M059J (cell line): ENCODE results near the gene TUBB4B. TPM values are rescaled to one million over a fixed set of nuclear protein-coding genes. Genes with fewer than 3 reads are reported as not detected.

Experiments
- DNase-seq: peaks from one replicate; pipeline ENCODE4 v3.0.0-alpha.2; 2012; ENCODE audit warnings: low read depth
- total RNA-seq: library from RNA; depleted of rRNA; stranded (reverse); fragments of >200 nt; shearing (Covaris generic); gene quantifications from 2 replicates; pipeline ENCODE4 v1.2.3, GENCODE V29; 2014; rRNA removed

The TUBB4B gene
- total RNA-seq, 1 experiment from 2014 or later = 381 TPM

DNA sequence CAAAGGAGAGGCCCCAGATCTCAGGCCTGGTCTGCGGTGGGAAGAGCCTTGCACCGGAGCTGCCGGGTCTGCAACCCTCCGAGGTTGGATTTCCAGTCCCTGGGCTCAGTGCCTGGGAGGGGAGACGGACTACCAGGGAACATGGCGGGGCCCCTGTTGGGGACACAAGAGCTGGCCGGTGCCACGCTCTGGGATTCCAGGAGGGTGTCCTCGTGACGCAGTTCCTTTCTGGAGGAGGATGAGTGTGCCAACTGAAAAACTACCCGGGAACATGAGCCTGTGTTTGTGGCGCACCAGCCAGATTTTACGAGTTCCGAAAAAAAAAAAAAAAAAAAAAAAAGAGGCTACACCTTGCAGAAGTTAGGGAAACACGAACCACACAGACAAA, 52.0 kb downstream of the TUBB4B start:
- DNase-seq = no peak

Other genes starting within 250 kb of the TUBB4B start
- gene PAXX, start 248.9 kb upstream of the TUBB4B start, total RNA-seq = 53.1 and 59.0 TPM in 2 replicates
- 11.0 and 18.9 TPM in 2 replicates for gene CLIC3, start 244.7 kb upstream of the TUBB4B start, total RNA-seq
- 9.2 and 10.2 TPM in 2 replicates for gene ABCA2, start 213.1 kb upstream of the TUBB4B start, total RNA-seq
- gene FUT7, start 209.2 kb upstream of the TUBB4B start, total RNA-seq = not detected in 2 replicates
- 8.2 and 10.7 TPM in 2 replicates for gene NPDC1, start 195.1 kb upstream of the TUBB4B start, total RNA-seq
- not detected in 2 replicates for gene ENTPD2, start 187.2 kb upstream of the TUBB4B start, total RNA-seq
- gene SAPCD2, start 170.7 kb upstream of the TUBB4B start, total RNA-seq = 11.8 and 28.5 TPM in 2 replicates
- 6.7 and 12.9 TPM in 2 replicates for gene UAP1L1, start 163.8 kb upstream of the TUBB4B start, total RNA-seq
- gene MAN1B1, start 154.3 kb upstream of the TUBB4B start, total RNA-seq = 86.8 and 145 TPM in 2 replicates
- 26.8 and 30.0 TPM in 2 replicates for gene DPP7, start 126.6 kb upstream of the TUBB4B start, total RNA-seq
- gene GRIN1, start 102.1 kb upstream of the TUBB4B start, total RNA-seq = not detected in 2 replicates
- not detected in 2 replicates for gene LRRC26, start 71.2 kb upstream of the TUBB4B start, total RNA-seq
- gene TMEM210, start 69.2 kb upstream of the TUBB4B start, total RNA-seq = not detected in 2 replicates
- 8.6 and 17.6 TPM in 2 replicates for gene ANAPC2, start 52.7 kb upstream of the TUBB4B start, total RNA-seq
- gene SSNA1, start 52.6 kb upstream of the TUBB4B start, total RNA-seq = 99.7 and 110 TPM in 2 replicates
- 4.5 and 8.5 TPM in 2 replicates for gene TPRN, start 40.5 kb upstream of the TUBB4B start, total RNA-seq
- 68.2 and 68.9 TPM in 2 replicates for gene TMEM203, start 35.6 kb upstream of the TUBB4B start, total RNA-seq
- 14.9 and 17.6 TPM in 2 replicates for gene NDOR1, start 35.6 kb upstream of the TUBB4B start, total RNA-seq
- gene RNF208, start 19.0 kb upstream of the TUBB4B start, total RNA-seq = 0.39 TPM in 1 of 2 replicates, not detected in the other
- 0.44 and 1.0 TPM in 2 replicates for gene CYSRT1, start 16.1 kb upstream of the TUBB4B start, total RNA-seq
- not detected in 2 replicates for gene RNF224, start 13.8 kb upstream of the TUBB4B start, total RNA-seq
- gene SLC34A3, start 10.4 kb upstream of the TUBB4B start, total RNA-seq = 0.10 TPM in 1 of 2 replicates, not detected in the other
- not detected in 2 replicates for gene STPG3, start 10.0 kb downstream of the TUBB4B start, total RNA-seq
- 41.8 and 73.9 TPM in 2 replicates for gene NELFB, start 14.0 kb downstream of the TUBB4B start, total RNA-seq
- gene TOR4A, start 36.4 kb downstream of the TUBB4B start, total RNA-seq = 1.7 TPM in 2 replicates
- not detected in 2 replicates for gene NRARP, start 61.0 kb downstream of the TUBB4B start, total RNA-seq
- gene EXD3, start 181.9 kb downstream of the TUBB4B start, total RNA-seq = 1.6 and 2.7 TPM in 2 replicates
- not detected in 2 replicates for gene NOXA1, start 182.1 kb downstream of the TUBB4B start, total RNA-seq
- not detected in 2 replicates for gene ENTPD8, start 200.1 kb downstream of the TUBB4B start, total RNA-seq
- gene NSMF, start 218.0 kb downstream of the TUBB4B start, total RNA-seq = 11.8 and 24.0 TPM in 2 replicates